ENCODE measurements around the gene A2ML1.

- TF ChIP-seq, protein P1, sequence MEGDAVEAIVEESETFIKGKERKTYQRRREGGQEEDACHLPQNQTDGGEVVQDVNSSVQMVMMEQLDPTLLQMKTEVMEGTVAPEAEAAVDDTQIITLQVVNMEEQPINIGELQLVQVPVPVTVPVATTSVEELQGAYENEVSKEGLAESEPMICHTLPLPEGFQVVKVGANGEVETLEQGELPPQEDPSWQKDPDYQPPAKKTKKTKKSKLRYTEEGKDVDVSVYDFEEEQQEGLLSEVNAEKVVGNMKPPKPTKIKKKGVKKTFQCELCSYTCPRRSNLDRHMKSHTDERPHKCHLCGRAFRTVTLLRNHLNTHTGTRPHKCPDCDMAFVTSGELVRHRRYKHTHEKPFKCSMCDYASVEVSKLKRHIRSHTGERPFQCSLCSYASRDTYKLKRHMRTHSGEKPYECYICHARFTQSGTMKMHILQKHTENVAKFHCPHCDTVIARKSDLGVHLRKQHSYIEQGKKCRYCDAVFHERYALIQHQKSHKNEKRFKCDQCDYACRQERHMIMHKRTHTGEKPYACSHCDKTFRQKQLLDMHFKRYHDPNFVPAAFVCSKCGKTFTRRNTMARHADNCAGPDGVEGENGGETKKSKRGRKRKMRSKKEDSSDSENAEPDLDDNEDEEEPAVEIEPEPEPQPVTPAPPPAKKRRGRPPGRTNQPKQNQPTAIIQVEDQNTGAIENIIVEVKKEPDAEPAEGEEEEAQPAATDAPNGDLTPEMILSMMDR (IDR thresholded peaks at IDR 0.05) = no peak
- TF ChIP-seq POLR2A (IDR thresholded peaks at IDR 0.05) = no peak
- TF ChIP-seq POLR2AphosphoS5 (IDR thresholded peaks at IDR 0.05) = no peak
- TF ChIP-seq EP300 (IDR thresholded peaks at IDR 0.05) = no peak
Observed at GRCh38 chr12:8917031-8917430, 94.6 kb downstream of the A2ML1 start.

All from gastroesophageal sphincter (tissue), 3 donors.